Hematopoietic multipotent progenitor cell treated with erythropoietin and hydrocortisone succinate and interleukin-3 and kit ligand, for 15 days (in vitro differentiated cells): ENCODE data around the gene RAB5A.
A peak's percentile ranks its signal among the peaks of the same experiment; 100 is the strongest.
"Not testable (repeated sequence)": the region's sequence is repeated elsewhere in the genome, so short reads cannot be mapped to it uniquely, and the experiment has no call there.

Experiments used
- DNase-seq: peaks from one replicate; pipeline ENCODE4 v3.0.0-alpha.2; 2015; ENCODE audit warnings: low spot score

Gene RAB5A, protein sequence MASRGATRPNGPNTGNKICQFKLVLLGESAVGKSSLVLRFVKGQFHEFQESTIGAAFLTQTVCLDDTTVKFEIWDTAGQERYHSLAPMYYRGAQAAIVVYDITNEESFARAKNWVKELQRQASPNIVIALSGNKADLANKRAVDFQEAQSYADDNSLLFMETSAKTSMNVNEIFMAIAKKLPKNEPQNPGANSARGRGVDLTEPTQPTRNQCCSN

DNA sequence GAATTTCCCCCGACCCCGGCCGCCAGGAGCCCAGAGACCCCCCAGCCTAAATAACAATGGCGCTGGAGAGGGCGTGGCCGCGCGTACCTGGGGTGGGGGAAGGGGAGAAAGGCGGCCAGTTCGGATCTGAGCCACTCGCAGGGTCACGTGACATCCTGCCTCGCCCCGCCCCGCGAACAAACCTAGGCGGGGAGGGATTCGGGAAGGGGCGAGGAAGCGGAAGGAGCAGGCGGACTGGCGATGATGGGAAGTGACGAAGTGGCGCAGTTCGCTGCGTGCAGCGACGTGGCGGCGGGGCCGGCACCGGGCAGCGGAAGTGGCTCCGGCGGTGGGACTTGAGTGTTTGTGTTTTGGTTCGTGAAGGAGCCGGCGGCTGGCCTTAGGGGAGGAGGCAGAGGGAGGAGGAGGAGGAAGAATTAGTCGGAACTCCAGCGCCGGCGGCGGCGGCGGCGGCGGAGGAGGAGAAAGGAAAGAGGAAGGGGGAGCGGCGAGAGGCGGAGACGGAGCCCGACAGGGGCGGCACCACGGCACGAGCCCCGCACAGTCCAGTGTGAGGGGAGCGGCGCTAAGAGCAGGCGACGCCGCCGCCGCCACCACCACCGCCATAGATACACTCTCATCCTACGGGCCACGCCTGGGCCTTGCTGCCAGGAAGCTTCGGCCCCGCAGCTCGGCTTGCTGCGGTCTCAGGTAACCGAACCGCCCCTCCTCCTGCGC lies at the start of gene RAB5A:
RAB5A (plus strand) TSS at position 266 of the 717 bp plus-strand sequence. CDS start 3,802 bp downstream, outside the sequence.
- peak; percentile 95 for DNase-seq

DNA sequence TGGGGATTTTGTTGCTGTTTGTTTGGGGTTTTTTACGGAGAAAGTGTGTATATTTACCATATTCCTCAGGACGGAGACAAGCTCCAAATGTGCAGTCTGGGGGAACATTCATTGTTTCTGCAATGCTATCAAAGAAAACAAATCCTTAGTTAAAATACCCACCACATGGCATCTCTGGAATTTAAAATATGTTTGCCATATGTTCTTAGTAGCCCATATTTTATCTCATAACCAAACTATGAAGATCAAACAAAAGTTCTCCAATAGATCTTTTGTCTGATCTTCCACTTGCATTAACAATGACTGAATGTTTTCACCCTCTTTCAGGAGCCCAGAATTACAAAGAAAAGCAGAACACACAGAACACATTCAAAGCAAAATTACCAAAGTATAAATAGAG lies 48.2 kb upstream of the RAB5A start:
- DNase-seq = no peak

DNA sequence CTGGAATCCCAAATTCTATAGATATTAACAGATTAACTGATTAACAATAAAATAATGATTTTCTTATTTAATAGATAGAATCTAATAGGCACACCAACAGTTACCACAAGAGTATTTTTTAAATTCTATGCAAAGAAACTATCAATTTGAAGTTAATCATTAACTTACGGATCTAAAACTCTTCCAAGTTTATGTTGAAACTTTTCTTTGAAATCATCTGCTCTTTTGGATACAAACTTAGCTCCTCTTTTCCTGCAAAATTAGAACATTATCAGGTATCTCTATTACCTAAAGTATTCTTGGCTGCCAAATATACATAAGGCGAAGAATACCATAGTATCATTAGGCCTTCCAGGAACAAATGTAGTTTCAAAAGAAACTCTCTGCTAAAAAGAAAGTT lies 47.6 kb upstream of the RAB5A start:
- no peak for DNase-seq

DNA sequence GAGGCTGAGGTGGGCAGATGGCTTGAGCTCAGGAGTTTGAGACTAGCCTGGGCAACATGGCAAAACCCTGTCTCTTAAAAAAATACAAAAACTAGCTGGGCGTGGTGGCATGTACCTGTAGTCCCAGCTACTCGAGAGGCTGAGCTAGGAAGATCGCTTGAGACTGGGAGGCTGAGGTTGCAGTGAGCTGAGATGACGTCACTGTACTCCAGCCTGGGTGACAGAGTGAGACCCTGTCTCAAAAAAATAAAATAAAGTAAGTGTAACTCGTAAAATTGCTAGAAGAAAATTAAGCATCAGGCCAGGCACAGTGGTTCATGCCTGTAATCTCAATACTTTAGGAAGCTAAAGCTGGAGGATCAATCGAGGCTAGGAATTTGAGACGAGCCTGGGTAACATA lies 47.1 kb upstream of the RAB5A start:
- not testable (repeated sequence) for DNase-seq

DNA sequence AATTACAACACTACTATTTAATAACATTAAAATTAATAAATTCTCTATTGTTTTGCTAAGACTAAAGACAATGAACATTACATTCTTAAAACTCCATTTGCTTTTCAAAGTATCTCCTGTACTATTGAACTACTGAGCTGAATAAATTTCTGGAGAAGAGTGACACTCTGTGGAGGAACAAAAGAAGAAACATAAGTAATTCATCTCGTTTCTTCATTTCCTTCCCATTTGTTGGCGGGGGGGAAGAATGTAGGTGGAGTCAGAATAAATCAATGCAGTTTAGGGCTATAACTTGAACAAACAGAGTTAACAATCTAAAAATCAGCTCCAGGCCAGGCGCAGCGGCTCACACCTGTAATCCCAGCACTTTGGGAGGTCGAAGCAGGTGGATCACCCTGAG lies 45.6 kb upstream of the RAB5A start:
- no peak for DNase-seq

DNA sequence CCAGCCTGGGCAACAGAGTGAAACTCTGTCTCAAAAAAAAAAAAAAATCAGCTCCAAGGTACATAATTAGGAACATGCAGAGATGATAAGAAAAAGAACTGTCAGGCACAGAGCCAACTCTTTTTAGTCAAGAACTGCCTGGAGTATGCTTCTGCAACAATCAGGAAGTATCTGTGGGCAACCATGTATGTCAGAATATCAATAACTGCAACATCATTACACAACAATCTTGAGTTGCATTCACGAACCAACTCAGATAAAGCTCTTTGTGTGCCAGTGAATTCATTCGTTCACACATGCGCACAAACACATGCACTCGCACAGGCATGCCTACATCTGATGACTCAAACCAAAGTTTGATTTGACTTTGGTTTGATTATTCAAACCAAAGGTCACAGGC lies 45.0 kb upstream of the RAB5A start:
- DNase-seq = no peak

DNA sequence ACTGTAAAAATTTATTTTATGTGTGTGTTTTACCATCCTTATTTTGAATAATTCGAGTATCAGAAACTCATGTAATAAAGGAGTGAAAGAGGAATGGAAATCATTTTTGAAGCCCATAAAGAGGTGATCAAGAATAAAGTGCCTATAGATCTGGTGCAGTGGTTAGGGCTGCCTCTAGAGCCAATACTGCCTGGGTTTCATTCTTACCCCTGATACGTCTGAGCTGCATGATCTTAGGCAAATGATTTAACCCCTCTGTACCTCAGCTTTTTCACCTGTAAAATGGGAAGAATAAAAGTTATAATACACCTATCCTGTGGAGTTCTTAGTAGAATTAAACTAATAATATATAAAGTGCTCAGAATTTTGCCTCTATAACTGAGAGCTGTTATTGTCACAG lies 43.2 kb upstream of the RAB5A start:
- DNase-seq = no peak

DNA sequence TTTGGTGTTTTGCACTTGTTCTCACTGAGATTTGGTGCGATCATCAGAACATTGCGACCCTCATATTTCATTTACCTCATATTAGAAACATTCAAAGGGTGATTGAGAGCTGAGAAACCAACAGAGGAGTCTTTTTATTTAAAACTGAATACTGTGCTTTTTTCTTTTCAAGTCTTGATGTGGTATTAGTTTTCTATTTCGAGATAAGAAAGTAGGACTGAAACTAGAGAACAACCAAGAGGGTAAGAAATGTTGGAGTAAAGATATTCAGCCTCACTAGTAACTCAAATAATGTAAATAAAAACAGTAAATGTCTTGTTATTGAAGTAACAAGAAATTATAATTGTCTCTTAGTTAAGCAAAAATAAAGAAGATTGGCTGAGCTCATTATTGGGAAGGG lies 39.4 kb upstream of the RAB5A start:
- DNase-seq = no peak

DNA sequence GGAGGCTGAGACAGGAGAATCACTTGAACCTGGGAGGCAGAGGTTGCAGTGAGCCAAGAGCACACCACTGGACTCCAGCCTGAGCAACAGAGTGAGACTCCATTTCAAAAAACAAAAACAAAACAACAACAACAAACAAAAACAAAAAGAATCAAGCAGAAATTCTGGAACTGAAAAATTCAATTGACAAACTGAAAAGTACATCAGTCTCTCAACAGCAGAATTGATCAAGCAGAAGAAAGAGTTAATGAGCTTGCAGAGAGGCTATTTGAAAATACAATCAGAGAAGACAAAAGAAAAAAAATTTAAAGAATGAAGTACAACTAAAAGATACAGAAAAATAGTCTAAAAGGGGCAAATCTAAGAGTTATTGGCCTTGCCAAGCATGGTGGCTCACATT lies 35.4 kb upstream of the RAB5A start:
- DNase-seq = no peak

DNA sequence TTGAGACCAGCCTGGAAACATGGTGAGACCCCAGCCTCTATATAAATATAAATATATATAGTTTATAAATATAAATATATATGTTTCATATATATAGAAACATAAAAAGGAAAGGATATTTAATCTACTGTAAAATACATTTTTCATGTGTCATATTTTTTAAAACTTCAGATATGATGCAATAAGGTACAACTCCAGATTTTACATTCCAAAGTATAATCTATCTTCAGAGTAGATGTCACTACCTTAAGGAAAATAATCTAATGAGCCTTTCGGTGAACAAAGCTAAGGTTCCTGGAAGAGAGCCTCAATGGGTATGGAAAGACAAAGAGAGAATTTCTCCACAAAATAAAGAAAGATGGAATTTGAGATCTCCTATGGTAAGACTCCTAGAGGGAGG lies 29.7 kb upstream of the RAB5A start:
- no peak for DNase-seq

DNA sequence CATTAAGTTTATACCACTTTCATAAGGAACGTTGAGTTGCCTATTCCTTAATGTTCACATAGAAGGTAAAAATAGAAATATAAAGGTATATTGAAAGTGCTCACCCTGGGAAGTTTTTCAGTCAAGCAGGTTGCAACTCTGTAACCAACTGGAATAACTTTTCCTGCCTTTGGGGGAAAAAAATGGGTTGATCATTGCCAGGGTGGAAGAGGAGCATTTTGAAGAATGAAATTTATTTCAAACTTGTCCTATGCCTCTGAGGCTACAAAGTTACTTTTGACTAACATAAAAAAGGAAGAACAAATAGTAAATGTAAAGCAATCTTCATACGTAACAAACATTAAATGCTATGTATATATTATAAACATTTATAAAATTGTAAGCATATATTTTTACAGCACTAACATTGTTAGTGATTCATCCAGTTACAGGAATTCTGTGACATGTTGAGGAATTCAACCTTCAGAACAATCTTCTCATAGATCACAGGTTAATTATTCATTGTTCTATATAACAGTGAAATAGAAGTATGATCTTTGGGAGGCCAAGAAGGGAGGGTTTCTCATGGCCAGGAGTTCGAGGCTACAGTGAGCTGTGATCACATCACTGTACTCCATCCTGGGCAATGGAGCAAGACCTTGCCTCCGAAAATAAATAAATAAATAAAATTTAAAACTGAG lies 26.4 kb upstream of the RAB5A start:
- no peak for DNase-seq

DNA sequence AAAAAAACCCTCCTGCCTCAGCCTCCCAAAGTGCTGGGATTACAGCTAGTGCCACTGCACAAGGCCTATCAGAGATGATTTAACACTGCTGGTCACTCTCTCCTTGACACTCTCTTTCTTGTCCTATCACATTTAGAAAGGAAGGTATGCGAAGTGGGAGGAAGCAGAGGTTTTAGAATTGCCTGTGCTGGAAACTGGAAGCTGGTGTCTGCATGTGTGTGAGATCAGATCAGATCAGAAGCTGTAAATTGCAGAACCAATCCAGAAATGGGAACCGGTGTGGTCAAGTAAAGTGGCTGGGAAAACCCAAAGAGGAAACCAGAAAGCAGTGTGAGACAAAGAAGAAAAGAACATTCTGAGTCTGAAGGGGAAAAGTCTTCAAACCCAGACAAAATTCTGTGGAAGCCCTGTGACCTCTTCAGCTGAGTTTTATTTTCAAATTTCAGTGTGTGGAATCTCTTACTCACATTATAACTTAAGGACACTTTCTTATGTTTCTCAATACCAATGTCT lies 15.7 kb upstream of the RAB5A start:
- DNase-seq = no peak

DNA sequence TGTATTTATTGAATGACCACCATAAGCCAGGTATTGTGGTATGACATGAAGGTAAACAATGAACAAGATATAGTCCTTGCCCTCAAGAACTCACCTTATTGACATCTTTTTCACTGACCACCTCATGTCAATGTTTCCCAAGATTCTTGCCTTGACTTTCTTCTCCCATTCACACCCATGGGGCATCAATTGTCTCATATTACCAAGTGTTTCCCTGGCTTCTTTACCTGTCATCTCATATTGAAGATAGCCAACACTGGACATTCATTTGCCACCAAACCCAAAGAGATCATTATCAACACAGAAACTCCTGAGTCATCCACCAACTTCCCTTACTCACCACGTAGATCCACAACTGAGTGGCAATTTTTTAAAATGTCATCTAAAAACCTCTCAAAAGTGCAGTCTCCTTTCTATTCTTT lies 15.1 kb upstream of the RAB5A start:
- no peak for DNase-seq

DNA sequence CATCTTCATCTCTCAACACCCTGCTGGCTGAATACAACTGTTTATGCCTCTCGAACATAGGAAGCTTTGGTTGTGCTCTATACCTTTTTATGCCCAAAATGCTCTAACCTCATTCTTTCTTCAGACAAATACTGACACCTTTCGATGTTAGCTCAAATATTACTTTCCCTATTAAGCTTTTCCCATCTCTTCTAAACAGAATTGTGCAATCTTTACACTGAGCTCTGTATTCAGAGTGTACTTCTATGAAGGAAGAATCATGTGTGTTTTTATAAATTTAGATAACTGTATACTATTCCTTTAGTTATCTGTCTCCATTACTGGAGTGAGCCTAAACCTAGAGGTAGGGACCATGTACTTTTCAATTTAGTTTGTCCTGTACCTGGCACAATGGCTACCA lies 14.5 kb upstream of the RAB5A start:
- no peak for DNase-seq

DNA sequence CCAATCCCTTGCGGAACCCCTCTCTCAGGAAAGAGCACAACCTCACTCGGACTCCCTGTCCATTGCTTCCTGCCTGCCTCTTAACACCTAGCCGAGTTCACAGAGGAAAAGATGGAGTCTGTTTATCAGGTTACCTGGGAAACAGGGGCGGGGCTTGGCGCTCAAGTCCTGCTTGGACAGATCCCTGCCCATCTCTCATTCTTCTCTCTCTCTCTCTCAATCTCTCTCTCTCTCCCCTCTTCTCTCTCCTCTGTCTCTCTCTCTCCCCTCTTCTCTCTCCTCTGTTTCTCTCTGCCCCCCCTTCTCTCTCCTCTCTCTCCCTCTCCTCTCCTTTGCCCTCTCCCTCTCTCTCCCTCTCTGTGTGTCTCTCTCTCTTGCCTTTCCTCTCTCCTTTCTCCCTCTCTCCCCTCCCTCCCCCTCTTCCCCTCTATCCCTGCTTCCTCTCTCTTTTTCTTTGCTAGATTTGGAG lies 12.8 kb upstream of the RAB5A start, which contains the start of gene EFHB:
EFHB (minus strand) TSS at position 120 of the 469 bp plus-strand sequence. CDS start 199 bp downstream, outside the sequence.
- DNase-seq = peak; percentile 56

DNA sequence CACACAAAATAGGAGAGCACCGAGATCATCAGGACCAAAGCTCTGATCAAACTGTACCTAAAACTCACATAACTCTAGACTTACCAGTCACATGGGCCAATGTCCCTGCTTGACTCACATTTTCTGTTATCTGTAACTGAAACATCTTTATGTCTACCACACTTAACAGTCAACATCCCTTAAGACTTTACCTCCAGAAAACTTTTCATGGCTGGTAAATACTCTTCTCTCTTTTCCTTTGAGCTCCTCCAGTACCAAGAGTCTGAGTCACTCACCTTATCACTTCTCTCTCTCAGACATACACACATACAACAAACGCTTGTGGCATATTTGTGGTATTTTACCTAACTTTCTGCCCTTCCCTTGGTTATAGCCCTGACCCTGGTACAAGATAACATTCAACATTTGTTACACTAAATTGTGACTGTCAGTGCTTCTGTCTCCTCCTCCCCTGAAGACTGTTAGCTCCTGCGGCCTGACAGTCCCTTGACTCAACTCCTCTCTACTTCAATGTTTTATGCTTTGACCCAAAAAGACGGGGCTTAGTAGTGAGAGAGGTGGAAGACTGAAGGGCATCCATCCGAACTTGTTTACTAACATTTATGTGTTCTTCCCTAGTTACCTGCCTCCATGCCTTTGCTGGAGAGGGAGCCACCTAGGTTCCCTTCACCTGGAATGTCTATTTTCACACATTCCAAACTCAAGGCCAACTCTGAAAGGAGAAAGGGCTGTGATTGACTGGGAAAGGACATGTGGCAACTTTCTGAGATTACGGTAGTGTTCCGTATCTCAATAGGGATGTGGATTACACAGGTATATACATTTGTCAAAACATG lies 9.2 kb upstream of the RAB5A start:
- DNase-seq = peak; percentile 29

DNA sequence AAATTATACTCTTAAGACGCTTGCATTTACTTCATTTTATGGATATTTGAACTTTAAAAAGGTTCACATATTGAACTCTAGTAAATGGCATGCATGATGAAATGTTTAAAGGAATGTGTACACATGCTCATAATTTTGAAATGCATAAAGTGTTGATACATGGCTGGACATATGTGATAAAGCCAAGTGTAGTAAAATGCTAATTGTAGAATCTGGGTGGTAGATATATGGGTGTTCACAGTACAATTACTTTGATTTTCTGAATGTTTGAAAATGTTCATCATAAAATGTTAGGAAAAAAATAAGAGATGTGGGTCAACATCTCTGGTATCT lies 8.6 kb upstream of the RAB5A start:
- no peak for DNase-seq

DNA sequence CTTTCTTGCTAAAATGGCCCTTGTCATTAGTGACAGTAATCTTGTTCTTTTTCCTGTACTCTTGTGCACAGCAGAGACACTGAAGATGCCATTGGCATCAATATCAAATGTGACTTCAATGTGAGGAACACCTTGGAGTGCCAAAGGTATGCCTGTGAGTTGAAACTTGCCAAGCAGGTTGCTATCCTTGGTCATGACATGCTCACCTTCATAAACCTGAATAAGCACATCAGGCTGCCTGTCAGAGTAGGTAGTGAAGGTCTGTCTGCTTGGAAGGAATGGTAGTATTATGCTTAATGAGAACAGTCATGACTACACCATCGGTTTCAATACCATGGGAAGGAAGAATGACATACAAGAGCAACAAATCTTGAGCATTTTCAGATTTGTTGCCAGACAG lies 6.3 kb upstream of the RAB5A start:
- no peak for DNase-seq

DNA sequence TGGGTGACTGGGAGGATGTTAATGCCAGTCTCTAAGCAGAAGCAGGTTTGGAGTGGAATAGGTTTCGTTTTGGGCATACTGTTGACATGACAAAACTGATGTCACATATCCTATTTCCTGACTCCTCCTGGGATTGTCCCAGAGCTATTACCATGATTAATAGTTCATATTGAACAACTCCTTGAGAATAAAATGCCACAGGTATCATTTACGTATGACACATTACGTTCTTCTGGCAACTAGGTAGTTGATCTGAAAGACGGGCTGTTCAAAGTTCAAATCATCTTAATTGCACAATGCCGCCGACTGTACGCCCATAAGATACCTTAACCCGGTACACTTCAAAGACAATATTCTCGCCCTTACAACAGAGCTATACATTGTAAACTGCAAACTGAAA lies 1.4 kb upstream of the RAB5A start:
- no peak for DNase-seq

DNA sequence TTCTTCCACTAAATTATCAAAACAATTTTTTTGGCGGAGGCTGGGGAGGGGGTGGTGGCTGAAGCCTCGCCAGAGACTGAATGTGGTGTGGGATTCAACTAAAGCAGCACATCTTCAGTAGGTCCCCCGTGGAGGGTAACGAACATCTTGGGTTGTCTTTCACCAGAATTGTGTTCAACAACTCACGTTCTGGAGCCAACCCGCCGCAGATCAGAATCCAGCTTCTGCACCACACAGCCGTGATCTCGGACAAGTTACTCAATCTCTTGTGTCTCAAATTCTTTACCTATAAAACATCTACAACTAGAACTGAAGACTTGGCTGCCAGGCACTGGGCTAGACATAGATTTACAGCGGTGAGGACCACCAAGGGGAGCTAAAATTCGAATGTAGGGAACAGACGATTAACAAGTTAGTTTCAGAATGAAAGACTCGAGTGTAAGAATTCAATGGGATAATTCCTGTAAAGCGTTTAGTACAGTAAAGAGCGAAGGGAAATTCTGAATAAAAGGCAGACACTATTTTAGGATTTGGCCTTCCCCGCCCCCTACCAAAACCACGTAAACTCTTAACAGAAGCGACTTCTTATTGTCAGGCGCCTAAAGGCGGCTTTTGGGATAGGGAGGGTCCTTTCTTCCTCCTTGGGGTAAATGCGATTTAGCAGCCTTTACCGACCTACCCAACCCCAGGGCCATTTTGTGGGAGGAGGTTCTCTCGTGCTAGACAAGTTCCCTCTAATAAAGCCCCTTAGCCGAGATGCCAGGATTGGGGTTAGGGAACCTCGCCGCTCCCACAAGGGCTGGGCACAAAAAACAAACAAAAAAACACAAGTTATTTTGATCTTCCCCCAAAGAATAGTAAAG lies 697 bp upstream of the RAB5A start:
- no peak for DNase-seq

DNA sequence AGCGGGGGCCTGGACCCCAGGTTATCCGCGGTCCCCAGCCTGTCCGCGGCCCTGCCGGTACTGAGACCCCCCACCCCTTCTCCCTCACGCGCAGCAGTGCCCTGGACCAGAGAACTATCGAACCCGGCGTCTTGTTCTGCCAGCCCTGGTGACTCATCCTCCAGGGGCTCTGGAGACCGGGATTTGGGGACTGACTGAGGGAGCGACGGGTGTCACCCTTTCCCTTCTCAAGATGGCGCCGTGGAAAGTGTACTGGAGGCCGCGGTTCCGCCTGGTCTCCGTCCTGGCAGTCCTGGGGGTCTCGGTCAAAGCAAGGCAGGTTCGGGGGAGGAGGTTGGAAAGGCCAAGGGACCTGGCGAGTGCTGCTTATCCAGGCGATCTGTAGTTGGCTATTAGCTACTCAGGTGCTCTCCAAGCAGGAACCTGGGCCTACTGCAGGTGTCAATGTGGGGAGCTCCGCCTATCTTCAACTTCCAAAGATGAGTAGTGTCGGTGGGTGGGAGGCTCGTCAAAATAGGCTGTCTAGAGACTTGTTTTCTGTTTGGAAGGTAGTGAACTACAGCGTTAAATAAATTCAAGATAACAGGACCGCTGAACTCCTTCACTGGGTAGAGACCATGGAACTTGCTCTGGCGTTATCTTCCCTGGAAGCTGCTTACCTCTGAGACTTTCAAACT lies 790 bp downstream of the RAB5A start:
- DNase-seq = peak; percentile 56
